Activated naive CD8-positive, alpha-beta T cell treated with anti-CD3 and anti-CD28 coated beads for 36 hours (primary cell): ENCODE measurements around the gene NPTXR. TPM values are rescaled to one million over a fixed set of nuclear protein-coding genes. Genes with fewer than 3 reads are reported as not detected.

Source experiments
- DNase-seq: peaks from one replicate; pipeline ENCODE4 v3.0.0; 2021
- H3K27ac Mint-ChIP-seq: one replicate; pipeline ENCODE4 v1.8.0; 2022; ENCODE audit warnings: mild to moderate bottlenecking, moderate library complexity, mixed read lengths
- H3K27me3 Mint-ChIP-seq: one replicate; pipeline ENCODE4 v1.8.0; 2022; ENCODE audit warnings: mild to moderate bottlenecking, mixed read lengths
- H3K36me3 Mint-ChIP-seq: one replicate; pipeline ENCODE4 v1.8.0; 2021; ENCODE audit warnings: mild to moderate bottlenecking, mixed read lengths
- H3K4me1 Mint-ChIP-seq: one replicate; pipeline ENCODE4 v1.8.0; 2021; ENCODE audit warnings: mixed read lengths
- H3K4me3 Mint-ChIP-seq: one replicate; pipeline ENCODE4 v1.8.0; 2022; ENCODE audit warnings: mild to moderate bottlenecking, moderate library complexity, mixed read lengths
- H3K9me3 Mint-ChIP-seq: one replicate; pipeline ENCODE4 v1.8.0; 2022; ENCODE audit warnings: mixed read lengths
- total RNA-seq, 2 experiments: library from RNA; stranded (reverse); gene quantifications; one replicate each; pipeline ENCODE4 v1.2.3, GENCODE V29; 2021

The NPTXR gene
- under 1 TPM; 0.85 to 0.88 TPM for total RNA-seq

DNA sequence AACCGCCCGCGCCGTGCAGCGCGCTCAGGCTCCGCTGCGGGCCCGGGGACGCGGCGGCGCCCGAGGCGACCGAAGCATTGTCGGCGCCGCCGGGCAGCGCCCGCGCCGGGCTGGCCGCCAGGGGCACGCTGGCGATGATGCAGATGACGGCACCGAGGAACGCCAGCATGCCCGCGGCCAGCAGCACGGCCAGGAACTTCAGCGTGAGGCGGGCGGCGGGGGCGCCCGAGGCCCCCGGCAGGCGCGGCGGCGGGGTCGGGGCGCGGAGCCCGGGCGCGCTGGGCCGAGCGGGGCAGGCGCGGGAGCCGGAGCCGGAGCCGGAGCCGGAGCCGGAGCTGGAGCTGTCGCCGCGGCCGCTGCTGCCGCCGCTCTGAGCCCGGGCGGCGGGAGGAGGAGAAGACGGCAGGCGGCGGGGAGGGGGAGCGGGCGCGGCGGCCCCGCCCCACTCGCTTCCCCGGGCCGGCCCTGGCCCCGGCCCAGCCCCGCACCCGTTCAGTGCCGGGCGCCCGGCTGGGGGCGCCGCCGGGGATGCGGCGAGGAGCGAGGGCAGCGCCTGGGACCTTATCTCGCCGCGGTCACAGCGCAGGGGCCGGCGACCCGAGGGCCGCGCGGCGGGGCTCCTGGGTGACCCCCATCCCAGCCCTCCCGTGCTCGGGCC lies at the start of gene NPTXR:
Gene NPTXR, minus strand, starts transcription at position 372 of the 658 bp plus-strand sequence.
- Mint-ChIP-seq H3K4me1 (peaks cover 15% of the 10 kb centered on the region), H3K27me3 (peaks cover 28% of the 10 kb centered on the region), H3K27ac (no peak within 1 kb of the TSS), H3K4me3 (peak within 1 kb of the TSS; percentile 77), H3K36me3 (no peaks in the 10 kb centered on the region), H3K9me3 (no peaks in the 10 kb centered on the region)
- DNase-seq: peak; percentile 46

DNA sequence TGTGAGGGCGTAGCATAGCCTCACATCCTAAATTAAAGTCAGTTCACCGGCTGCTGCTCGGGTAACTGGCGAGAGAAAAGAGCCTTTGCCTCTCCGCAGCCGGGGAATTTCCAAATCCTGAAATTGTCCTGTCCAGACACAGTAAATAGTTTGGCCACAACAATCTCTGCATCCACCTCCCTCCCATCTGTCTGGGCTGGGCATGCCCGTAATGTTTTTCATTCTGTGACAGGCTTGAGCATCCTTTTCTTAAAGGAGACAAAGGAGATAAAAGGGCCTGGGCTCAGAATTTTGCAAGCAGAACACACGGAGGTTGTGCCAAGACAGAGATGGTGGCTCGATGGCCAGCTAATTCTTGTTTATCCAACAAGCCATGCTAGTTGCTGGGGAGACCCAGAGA lies 47.4 kb upstream of the NPTXR start:
- Mint-ChIP-seq H3K4me3 (no peak overlapping the region), H3K27me3 (peaks cover 30% of the 10 kb centered on the region), H3K4me1 (no peaks in the 10 kb centered on the region), H3K27ac (no peak overlapping the region), H3K9me3 (no peaks in the 10 kb centered on the region), H3K36me3 (no peaks in the 10 kb centered on the region)
- DNase-seq: no peak

DNA sequence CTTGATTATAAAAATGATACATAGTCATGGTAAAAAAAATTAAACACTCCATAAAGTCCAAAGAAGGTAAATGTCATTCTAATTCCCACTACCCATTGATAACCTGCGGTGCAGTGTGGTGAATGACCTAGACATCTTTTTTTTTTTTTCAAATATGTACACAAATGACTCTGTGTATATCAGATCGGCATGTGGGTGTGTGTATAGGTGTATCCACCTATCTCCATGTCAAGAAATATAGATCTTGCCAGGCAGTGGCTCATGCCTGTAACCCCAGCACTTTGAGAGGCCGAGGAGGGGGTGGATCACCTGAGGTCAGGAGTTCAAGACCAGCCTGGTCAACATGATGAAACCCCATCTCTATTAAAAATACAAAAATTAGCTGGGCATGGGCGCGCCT lies 46.5 kb upstream of the NPTXR start:
- Mint-ChIP-seq H3K27ac (no peak overlapping the region), H3K27me3 (peaks cover 30% of the 10 kb centered on the region), H3K36me3 (no peaks in the 10 kb centered on the region), H3K9me3 (no peaks in the 10 kb centered on the region), H3K4me1 (no peaks in the 10 kb centered on the region), H3K4me3 (no peak overlapping the region)
- DNase-seq: no peak

DNA sequence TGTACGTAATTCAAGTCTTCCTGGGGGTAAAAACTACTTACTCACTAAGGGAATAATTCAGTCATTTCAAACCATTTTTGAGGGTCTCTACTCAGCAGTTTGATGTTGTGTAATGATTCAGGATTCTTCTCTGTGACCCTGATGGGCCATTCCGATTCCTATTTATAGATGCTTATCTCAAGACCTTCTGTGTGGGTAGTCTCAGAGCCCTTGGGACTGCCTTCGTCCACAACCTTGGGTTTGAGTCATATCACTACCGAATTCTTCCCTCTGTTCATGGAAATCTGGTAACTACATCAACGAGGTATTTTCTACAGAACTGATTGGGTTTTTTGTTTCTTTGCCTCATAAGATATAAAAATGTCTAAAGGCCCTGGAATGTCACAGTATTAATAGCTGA lies 42.5 kb upstream of the NPTXR start:
- Mint-ChIP-seq H3K27ac (no peak overlapping the region), H3K9me3 (no peaks in the 10 kb centered on the region), H3K4me3 (no peak overlapping the region), H3K27me3 (peaks cover 4% of the 10 kb centered on the region), H3K36me3 (no peaks in the 10 kb centered on the region), H3K4me1 (peaks cover 15% of the 10 kb centered on the region)
- no peak for DNase-seq

DNA sequence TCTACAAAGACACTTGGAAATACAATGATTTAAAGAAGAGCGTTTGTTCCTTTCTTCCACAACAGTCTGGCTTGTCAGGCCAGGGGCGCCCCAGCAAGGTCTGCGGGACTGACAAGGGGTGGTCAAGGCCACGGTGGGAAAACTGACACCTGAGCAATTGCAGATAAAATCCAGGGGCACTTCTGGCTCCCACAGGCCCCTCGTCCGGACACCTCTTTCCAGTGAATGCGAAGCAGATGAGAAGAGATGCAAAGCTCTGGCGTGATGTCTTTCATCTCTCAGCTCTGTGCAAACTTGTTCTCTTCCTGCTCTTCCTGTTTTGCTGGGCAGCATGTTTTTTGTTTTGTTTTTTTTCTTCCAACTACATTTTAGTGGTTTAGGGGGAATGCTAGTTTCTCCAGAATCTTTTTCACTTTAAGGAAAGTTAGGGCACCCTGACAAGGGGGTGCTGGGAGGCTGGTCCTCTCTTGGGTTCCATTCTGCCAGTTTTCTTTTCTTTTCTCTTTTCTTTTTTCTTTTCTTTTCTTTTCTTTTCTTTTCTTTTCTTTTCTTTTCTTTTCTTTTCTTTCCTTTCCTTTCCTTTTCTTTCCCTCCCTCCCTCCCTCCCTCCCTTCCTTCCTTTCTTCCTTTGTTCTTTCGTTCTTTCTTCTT lies 39.3 kb upstream of the NPTXR start:
- Mint-ChIP-seq H3K27ac (no peak overlapping the region), H3K27me3 (peaks cover 4% of the 10 kb centered on the region), H3K4me1 (peaks cover 16% of the 10 kb centered on the region), H3K4me3 (no peak overlapping the region), H3K36me3 (no peaks in the 10 kb centered on the region), H3K9me3 (no peaks in the 10 kb centered on the region)
- DNase-seq: no peak

DNA sequence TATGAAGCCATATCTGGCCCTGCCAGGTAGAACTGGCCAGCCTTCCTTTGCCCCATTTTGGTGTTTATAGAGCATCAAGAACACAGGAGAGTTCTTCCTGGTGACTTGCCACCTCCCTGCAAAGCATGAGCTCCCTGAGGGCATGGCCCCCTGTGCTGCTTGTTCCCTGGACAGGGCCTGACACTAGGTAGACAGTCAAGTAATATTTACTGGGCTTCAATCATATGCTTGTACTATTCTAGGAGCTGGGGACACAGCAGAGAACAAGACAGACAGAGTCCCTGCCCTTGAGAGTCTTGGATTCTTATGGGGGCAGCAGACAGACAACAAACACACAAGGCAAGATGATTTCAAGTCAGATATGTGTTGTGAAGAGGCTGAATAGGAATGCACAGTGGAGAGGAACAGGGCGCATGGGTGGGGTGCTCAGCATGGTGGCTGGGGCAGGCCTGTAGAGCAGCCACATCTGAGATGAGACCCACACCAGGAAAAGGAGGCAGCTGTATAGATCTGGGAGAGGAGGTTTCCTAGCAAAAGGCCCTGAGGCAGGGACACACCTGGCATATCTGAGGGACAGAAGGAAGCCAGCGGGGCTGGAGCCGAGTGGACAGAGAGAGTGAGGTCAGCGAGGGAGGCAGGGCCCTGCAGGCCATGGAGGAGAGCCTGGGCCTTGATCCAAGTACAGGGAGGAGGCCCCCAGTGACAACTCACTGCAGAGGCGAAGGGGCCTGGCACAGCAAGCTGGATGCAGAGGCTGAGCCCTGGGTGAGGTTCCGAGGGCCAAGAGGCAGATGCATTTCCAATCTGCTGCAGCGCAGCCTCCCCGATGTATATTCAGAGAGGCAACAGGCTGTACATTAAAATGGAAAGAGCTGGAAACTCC lies 38.4 kb upstream of the NPTXR start:
- no peak for DNase-seq
- H3K27me3 Mint-ChIP-seq: no peaks in the 10 kb centered on the region
- H3K36me3 Mint-ChIP-seq: no peaks in the 10 kb centered on the region
- peaks cover 16% of the 10 kb centered on the region for H3K4me1 Mint-ChIP-seq
- no peaks in the 10 kb centered on the region for H3K9me3 Mint-ChIP-seq
- no peak overlapping the region for H3K27ac Mint-ChIP-seq
- no peak overlapping the region for H3K4me3 Mint-ChIP-seq

DNA sequence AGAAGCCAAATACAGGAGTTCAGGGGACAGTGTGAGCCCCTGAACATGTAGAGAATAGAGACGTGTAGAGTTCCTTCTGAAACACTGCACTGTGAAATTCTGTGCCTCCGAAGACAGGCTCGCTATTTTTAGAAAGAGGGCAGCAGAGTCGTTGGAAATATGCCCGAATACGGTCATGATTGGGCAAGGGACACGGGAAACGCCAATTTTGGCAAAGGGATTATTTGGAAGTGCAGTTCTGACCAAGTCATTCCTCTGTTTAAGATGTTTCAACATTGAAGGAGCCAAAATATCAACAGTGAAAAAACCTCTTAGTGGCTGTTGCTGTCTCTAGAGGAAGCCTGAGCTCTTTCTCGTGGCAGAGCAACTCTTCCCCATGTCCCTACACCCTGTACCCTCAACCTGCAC lies 37.6 kb upstream of the NPTXR start:
- Mint-ChIP-seq H3K9me3 (no peaks in the 10 kb centered on the region), H3K27me3 (no peaks in the 10 kb centered on the region), H3K4me3 (no peak overlapping the region), H3K4me1 (peaks cover 16% of the 10 kb centered on the region), H3K27ac (no peak overlapping the region), H3K36me3 (no peaks in the 10 kb centered on the region)
- DNase-seq: no peak

DNA sequence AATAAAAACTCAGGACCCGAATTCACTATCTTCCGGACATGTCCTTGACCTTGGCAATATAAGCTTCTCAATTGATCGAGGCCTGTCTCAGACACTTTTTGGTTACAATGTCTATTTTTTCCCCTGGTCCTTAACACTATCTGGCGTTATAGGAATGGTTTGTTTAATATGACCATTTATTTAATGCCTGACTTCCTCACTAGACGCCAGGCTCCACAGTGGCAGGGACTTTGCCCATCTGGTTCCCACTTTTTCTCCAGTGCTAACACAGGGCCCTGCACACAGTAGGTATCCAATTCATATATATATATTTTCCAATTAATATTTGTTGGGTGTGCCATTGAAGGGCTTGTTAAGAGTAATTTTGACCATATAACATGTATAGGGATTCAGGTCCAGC lies 36.1 kb upstream of the NPTXR start:
- Mint-ChIP-seq H3K27me3 (no peaks in the 10 kb centered on the region), H3K27ac (no peak overlapping the region), H3K36me3 (no peaks in the 10 kb centered on the region), H3K4me3 (no peak overlapping the region), H3K9me3 (no peaks in the 10 kb centered on the region), H3K4me1 (peaks cover 24% of the 10 kb centered on the region)
- DNase-seq: no peak

DNA sequence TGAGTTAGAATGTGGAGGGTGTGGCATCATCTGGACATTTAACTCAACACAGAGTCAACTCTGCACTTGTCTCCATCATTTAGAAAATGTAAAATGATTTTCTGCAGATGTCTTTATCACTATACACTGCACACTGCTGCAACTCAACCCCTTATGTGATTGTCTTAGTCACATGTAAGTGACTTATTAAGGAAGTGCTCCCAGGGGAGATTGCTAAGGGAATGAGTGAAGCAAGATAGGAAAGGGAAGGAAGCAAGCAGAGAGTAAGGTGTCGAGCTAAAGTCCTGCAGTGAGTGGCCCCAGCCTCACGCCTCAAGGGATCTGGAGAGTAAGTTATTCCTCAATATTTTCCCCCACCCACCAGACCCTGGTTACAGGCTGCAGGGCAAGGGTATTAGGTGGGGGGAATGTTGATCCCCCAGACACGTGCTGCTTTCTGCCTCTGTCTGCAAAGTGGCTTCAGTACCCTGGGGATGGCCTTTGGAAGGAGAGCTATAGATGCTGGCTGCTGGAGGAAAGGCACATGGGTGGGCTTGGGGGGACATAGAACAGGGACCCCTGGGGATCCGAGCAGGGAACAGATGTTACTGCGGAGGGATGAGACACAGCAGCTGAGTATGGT lies 35.4 kb upstream of the NPTXR start:
- Mint-ChIP-seq H3K27me3 (no peaks in the 10 kb centered on the region), H3K4me3 (no peak overlapping the region), H3K27ac (no peak overlapping the region), H3K4me1 (peaks cover 31% of the 10 kb centered on the region), H3K9me3 (no peaks in the 10 kb centered on the region), H3K36me3 (no peaks in the 10 kb centered on the region)
- DNase-seq: no peak

DNA sequence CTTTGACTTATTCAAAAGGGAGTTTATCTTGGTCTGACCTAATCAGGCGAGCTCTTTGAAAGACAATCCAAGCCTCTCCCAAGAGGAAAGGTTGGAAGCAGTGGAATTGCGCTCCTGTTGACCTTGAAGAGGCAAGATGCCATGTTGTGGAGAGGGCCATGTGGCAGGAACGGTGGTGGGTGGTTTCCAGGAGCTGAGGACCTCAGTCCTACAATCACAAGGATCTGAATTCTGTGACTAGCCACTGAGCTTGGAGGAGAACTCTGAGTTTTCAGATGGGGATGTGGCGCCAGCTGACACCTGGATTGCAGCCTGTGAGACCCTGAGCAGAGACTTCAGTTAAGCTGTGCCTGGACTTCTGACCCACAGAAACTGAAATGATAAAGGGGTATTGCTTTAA lies 34.2 kb upstream of the NPTXR start:
- no peaks in the 10 kb centered on the region for H3K36me3 Mint-ChIP-seq
- H3K4me1 Mint-ChIP-seq: peaks cover 41% of the 10 kb centered on the region
- no peaks in the 10 kb centered on the region for H3K9me3 Mint-ChIP-seq
- DNase-seq: no peak
- H3K27me3 Mint-ChIP-seq: no peaks in the 10 kb centered on the region
- H3K27ac Mint-ChIP-seq: no peak overlapping the region
- no peak overlapping the region for H3K4me3 Mint-ChIP-seq

DNA sequence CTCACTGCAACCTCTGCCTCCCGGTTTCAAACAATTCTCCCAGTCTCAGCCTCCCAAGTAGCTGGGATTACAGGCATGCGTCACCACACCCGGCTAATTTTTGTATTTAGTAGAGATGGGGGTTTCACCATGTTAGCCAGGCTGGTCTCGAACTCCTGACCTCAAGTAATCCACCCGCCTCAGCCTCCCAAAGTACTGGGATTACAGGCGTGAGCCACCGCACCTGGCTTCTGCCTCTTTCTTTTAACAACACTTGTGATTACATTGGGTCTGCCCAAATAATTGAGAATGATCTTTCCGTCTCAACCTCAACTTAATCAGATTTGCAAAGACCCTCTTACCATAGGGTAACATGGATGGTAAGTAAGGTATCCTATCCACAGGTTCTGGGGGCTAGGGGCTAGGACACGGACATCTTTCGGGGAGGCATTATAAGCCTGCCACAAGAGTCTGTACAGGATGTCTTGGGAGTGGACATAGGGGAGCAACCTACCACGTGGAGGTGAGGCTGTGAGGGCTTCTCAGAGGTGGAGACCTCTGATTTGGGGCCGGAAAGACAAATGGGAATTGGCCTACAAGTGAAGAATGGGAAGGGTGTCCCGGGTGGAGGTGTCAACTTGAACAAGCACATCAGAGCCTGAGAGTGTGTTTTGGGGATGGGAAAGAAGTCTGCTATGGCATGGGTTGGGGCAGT lies 30.8 kb upstream of the NPTXR start:
- H3K9me3 Mint-ChIP-seq: no peaks in the 10 kb centered on the region
- H3K4me1 Mint-ChIP-seq: peaks cover 44% of the 10 kb centered on the region
- peaks cover 14% of the 10 kb centered on the region for H3K36me3 Mint-ChIP-seq
- H3K27ac Mint-ChIP-seq: peak overlapping the region; percentile 75
- DNase-seq: no peak
- H3K27me3 Mint-ChIP-seq: no peaks in the 10 kb centered on the region
- H3K4me3 Mint-ChIP-seq: no peak overlapping the region

DNA sequence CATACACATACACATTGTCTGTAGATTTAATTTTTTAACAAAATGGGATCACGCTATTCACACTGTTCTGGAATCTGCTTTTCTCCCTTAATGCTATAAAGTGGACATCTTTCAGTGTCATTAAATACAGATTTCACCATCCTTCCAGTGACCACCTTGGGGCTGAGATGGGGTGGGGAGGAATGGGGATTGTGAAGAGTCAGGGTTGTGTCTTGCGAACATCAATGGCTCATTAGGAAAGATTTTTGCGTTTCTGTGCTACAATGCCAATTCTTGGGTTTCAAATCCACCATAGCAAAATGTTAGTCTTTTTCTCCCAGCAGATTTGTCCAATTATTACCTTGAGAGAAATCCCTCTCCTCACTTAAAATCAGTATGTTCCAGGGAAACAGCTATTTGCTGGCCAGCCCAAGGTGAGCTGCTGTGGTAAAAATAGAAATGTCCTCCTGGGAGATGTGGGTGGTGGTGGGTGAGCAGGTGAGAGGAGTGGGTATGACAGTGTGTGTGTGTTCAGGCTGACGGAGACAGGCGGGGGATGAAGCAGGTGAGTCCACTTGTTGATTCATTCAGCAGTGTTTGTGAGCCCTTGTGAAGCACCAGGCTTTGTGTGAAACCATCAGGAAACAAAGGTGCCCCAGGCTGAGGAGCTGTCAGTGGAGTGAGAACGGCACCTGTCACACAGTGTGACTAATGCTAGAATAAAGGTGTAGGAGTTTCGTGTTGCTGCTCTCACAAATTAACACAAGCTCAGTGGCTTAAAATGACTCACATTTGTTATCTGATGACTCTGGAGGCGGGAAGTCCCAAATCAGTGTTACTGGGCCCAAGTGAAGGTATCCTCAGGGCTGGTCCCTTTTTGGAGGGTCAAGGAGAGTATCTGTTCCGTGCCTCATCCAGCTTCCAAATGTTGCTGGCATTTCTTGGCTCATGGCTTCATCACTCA lies 29.9 kb upstream of the NPTXR start:
- DNase-seq: peak; percentile 76
- Mint-ChIP-seq H3K36me3 (peaks cover 22% of the 10 kb centered on the region), H3K27ac (peak overlapping the region; percentile 75), H3K27me3 (no peaks in the 10 kb centered on the region), H3K4me3 (peak overlapping the region; percentile 88), H3K9me3 (no peaks in the 10 kb centered on the region), H3K4me1 (peaks cover 50% of the 10 kb centered on the region)

DNA sequence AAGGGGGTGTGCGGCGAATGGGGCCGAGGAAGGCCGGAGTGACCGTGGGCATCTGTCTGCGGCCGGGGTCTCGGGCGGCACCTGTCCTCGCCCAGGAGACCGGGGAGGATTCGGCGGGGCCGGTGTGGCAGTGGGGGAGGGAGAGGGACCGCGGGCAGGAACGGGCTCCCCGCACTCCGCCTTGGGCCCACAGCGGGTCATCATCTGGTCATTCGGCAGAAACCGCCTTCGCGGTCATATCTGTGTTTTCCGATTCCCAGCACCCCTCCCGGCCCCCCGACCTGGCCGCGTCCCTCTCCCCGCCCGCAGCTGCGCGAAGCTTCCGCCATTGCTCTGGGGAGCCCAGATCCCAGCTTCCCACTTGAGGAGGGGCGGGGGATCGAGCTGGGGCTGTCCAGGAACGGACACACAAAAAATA lies 29.0 kb upstream of the NPTXR start:
- peak overlapping the region; percentile 88 for H3K4me3 Mint-ChIP-seq
- peak overlapping the region; percentile 85 for H3K27ac Mint-ChIP-seq
- H3K9me3 Mint-ChIP-seq: no peaks in the 10 kb centered on the region
- peaks cover 28% of the 10 kb centered on the region for H3K36me3 Mint-ChIP-seq
- DNase-seq: no peak
- peaks cover 57% of the 10 kb centered on the region for H3K4me1 Mint-ChIP-seq
- no peaks in the 10 kb centered on the region for H3K27me3 Mint-ChIP-seq
